ENCODE data around the gene GLIPR1L1.

The GLIPR1L1 gene

GRCh38 chr12:75350413-75350812 is 15.9 kb downstream of the GLIPR1L1 start:
- Histone ChIP-seq H4K20me1 (ENCODE audit: insufficient read depth, low read length, poor library complexity, severe bottlenecking) (no peaks in the 10 kb centered on the region), H3K9ac (ENCODE audit: low read depth, low read length, poor library complexity, severe bottlenecking) (no peak overlapping the region), H3K4me2 (ENCODE audit: low read depth, low read length, poor library complexity, severe bottlenecking) (peak overlapping the region; percentile 20), H3K79me2 (ENCODE audit: insufficient read depth, low read length) (no peaks in the 10 kb centered on the region), H3K4me1 (ENCODE audit: insufficient read depth, low read length, poor library complexity, severe bottlenecking) (peaks cover 14% of the 10 kb centered on the region), H3K4me3 (ENCODE audit: low read length, poor library complexity, severe bottlenecking) (no peak overlapping the region), H2AFZ (ENCODE audit: low read length) (no peak overlapping the region), H3K27me3 (ENCODE audit: insufficient read depth, low read length, poor library complexity, severe bottlenecking) (no peaks in the 10 kb centered on the region), H3K36me3 (ENCODE audit: insufficient read depth, low read length) (no peaks in the 10 kb centered on the region), H3F3A (ENCODE audit: low read depth) (no peaks in the 10 kb centered on the region), H3K9me3 (ENCODE audit: insufficient read depth, low read depth, low read length) (0 out of 2 replicates have a peak, but pooled peaks cover 3% of the 10 kb centered on the region), H3K9me2 (replicated peaks; ENCODE audit: low read depth, low read length) (no peaks in the 10 kb centered on the region)
- TF ChIP-seq CTCF (conservative IDR thresholded peaks at IDR 0.05; ENCODE audit: low read length) (no peak), EZH2phosphoT487 (IDR thresholded peaks at IDR 0.05; ENCODE audit: borderline replicate concordance) (no peak)

GRCh38 chr12:75354011-75354410 is 19.5 kb downstream of the GLIPR1L1 start:
- H3K4me2 ChIP-seq (ENCODE audit: low read depth, low read length, poor library complexity, severe bottlenecking) = no peak overlapping the region
- H4K20me1 ChIP-seq (ENCODE audit: insufficient read depth, low read length, poor library complexity, severe bottlenecking) = no peaks in the 10 kb centered on the region
- no peaks in the 10 kb centered on the region for H3F3A ChIP-seq (ENCODE audit: low read depth)
- no peaks in the 10 kb centered on the region for H3K27me3 ChIP-seq (ENCODE audit: insufficient read depth, low read length, poor library complexity, severe bottlenecking)
- TF ChIP-seq CTCF (conservative IDR thresholded peaks at IDR 0.05; ENCODE audit: low read length) (no peak), EZH2phosphoT487 (IDR thresholded peaks at IDR 0.05; ENCODE audit: borderline replicate concordance) (no peak)
- no peaks in the 10 kb centered on the region for H3K36me3 ChIP-seq (ENCODE audit: insufficient read depth, low read length)
- H3K4me3 ChIP-seq (ENCODE audit: low read length, poor library complexity, severe bottlenecking) = no peak overlapping the region
- no peaks in the 10 kb centered on the region for H3K9me2 ChIP-seq (replicated peaks; ENCODE audit: low read depth, low read length)
- 0 out of 2 replicates have a peak, but pooled peaks cover 3% of the 10 kb centered on the region for H3K9me3 ChIP-seq (ENCODE audit: insufficient read depth, low read depth, low read length)
- H3K9ac ChIP-seq (ENCODE audit: low read depth, low read length, poor library complexity, severe bottlenecking) = no peak overlapping the region
- no peak overlapping the region for H2AFZ ChIP-seq (ENCODE audit: low read length)
- H3K4me1 ChIP-seq (ENCODE audit: insufficient read depth, low read length, poor library complexity, severe bottlenecking) = peaks cover 14% of the 10 kb centered on the region
- H3K79me2 ChIP-seq (ENCODE audit: insufficient read depth, low read length) = no peaks in the 10 kb centered on the region

GRCh38 chr12:75360920-75361319 is 26.4 kb downstream of the GLIPR1L1 start:
- H2AFZ ChIP-seq (ENCODE audit: low read length) = no peak overlapping the region
- no peaks in the 10 kb centered on the region for H3K36me3 ChIP-seq (ENCODE audit: insufficient read depth, low read length)
- no peaks in the 10 kb centered on the region for H3K4me1 ChIP-seq (ENCODE audit: insufficient read depth, low read length, poor library complexity, severe bottlenecking)
- H3K9me2 ChIP-seq (replicated peaks; ENCODE audit: low read depth, low read length) = no peaks in the 10 kb centered on the region
- H3K4me3 ChIP-seq (ENCODE audit: low read length, poor library complexity, severe bottlenecking) = no peak overlapping the region
- H4K20me1 ChIP-seq (ENCODE audit: insufficient read depth, low read length, poor library complexity, severe bottlenecking) = no peaks in the 10 kb centered on the region
- no peaks in the 10 kb centered on the region for H3K27me3 ChIP-seq (ENCODE audit: insufficient read depth, low read length, poor library complexity, severe bottlenecking)
- no peak overlapping the region for H3K4me2 ChIP-seq (ENCODE audit: low read depth, low read length, poor library complexity, severe bottlenecking)
- no peak overlapping the region for H3K9ac ChIP-seq (ENCODE audit: low read depth, low read length, poor library complexity, severe bottlenecking)
- H3K79me2 ChIP-seq (ENCODE audit: insufficient read depth, low read length) = no peaks in the 10 kb centered on the region
- no peak for TF ChIP-seq EZH2phosphoT487 (IDR thresholded peaks at IDR 0.05; ENCODE audit: borderline replicate concordance)
- TF ChIP-seq CTCF (conservative IDR thresholded peaks at IDR 0.05; ENCODE audit: low read length) = no peak
- H3F3A ChIP-seq (ENCODE audit: low read depth) = no peaks in the 10 kb centered on the region
- no peaks in the 10 kb centered on the region for H3K9me3 ChIP-seq (ENCODE audit: insufficient read depth, low read depth, low read length)

All from Loucy (cell line).